ENCODE results near the gene ANKS1A.

DNA sequence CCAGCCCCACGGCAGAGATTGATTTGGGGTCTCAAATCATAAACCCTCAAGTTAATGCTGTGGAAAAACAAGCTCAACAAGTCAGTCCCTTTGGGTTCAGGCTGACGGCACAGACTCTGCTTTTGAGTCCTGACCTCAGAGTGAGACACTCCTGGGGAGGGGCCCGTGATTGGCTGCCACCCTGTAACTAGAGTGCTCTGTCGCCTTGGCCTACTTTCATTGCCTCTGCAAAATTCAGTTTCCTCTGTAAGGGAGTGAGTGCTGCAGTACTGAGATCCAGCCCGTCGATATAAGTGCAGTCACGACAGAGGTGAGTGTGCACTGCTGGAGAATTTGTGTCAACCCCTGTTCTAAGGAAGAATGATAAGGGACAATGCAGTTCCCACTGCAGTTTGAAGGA lies 105.6 kb downstream of the ANKS1A start:
- TF ChIP-seq CTCF (IDR thresholded peaks at IDR 0.05) (no peak), POLR2A (IDR thresholded peaks at IDR 0.05) (no peak)
